ENCODE measurements around the gene SVOPL.

- TF ChIP-seq, protein P1, sequence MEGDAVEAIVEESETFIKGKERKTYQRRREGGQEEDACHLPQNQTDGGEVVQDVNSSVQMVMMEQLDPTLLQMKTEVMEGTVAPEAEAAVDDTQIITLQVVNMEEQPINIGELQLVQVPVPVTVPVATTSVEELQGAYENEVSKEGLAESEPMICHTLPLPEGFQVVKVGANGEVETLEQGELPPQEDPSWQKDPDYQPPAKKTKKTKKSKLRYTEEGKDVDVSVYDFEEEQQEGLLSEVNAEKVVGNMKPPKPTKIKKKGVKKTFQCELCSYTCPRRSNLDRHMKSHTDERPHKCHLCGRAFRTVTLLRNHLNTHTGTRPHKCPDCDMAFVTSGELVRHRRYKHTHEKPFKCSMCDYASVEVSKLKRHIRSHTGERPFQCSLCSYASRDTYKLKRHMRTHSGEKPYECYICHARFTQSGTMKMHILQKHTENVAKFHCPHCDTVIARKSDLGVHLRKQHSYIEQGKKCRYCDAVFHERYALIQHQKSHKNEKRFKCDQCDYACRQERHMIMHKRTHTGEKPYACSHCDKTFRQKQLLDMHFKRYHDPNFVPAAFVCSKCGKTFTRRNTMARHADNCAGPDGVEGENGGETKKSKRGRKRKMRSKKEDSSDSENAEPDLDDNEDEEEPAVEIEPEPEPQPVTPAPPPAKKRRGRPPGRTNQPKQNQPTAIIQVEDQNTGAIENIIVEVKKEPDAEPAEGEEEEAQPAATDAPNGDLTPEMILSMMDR (IDR thresholded peaks at IDR 0.05) = no peak
- TF ChIP-seq POLR2A (IDR thresholded peaks at IDR 0.05) = no peak
Observed at GRCh38 chr7:138569418-138569817, 131.7 kb downstream of the SVOPL start.

Measured in heart left ventricle (tissue), 13 donors.